ELF-1 (cell line): Measurements from ENCODE around the gene PTPRN2.
"Not testable (repeated sequence)": the region's sequence is repeated elsewhere in the genome, so short reads cannot be mapped to it uniquely, and the experiment has no call there.

ENCODE experiments used
- DNase-seq: peaks from one replicate; pipeline ENCODE4 v3.0.0-alpha.2; 2016; ENCODE audit warnings: low read depth, low spot score

The PTPRN2 gene

DNA sequence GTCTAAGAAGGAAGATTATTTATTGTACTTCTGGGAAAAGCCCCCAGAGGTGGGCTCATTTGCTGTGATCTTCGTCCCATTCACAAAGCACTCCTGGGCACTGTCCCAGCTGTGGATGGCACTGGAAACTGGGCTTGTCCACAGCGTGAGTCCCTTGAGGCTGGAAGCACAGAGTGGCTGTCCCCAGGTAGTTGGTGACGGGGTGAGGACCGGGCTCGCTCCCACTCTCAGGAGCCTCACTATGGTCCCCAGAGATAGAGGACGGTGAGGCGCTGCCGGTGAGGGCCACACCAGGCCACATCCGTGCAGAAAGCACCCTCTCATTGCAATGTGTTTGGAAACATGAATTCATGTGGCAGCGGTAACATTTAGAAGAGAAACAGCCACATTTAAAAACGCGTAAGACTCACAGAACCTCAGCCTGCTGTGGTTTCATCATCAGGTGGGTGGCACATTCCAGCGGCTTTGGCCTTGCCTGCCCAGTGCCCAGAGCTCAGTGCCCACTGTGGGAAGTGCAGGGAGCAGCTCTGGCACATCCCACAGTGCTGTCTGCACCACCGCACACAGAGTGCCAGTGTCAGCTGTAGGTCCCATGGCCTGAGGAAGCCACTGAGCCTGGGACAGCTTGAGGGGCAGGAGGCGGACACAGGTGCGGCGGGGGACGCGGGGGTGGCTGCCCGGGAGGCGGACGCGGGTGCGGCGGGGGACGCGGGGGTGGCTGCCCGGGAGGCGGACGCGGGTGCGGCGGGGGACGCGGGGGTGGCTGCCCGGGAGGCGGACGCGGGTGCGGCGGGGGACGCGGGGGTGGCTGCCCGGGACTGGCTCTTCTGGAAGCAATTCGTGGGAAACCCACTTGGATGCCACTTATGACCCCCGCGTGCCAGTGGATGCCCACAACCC is 801.0 kb downstream of the PTPRN2 start:
- DNase-seq, result no peak

DNA sequence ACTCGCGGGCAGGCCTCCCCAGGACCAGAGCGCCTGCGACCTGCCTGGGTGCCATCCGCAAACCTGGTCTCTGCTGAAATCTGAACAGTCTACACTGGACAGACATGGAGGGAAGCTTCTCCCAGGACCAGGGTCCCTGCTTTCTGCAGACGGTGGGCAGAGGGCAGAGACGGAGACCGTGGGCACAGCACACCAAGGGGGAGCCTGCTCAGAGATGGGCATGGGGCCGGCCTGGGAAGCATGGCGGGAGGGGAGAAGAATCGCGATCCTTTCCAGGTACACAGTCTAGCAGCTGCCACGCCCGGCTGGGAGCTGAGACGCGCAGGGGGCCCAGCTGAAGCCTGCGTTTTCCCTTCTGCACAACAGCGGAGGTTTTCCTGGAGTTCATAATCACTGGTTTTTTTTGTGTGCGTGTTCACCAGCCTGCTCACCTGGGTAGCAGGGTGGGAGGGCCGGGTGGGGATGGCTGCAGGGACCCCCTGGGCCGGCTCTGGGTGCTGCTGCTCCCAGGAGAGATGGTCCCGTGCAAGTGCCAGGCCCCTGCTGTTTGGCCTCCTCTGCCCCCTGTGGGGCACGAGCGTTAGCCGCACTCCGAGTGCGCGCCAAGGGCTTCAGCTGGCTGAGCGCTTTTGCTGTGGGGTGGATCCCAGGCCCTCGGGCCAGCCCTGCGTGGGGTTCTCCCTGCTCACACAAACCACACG is 802.0 kb downstream of the PTPRN2 start:
- DNase-seq, result no peak

DNA sequence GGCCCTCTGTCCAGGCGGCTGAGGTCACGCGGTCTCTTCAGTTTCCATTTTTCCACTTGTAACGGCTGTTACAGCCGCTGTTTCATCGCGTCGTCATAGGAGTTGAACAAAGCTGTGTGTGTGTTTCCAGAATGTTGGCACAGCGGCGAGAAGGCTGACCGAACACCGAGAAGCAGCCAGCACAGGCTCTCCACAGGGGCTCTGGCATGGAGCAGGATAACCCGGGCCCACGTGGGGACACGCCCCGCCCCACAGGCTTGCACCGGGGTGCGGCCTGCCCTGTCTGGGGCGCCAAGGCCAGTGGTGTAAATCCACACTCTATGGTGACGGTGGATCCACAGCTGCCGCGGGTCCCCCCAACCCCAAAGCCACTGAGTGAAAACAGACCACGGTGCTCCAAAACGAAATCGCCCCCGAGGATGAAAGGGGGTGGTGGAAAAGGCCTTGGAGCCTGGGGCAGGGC is 802.6 kb downstream of the PTPRN2 start:
- no peak for DNase-seq

DNA sequence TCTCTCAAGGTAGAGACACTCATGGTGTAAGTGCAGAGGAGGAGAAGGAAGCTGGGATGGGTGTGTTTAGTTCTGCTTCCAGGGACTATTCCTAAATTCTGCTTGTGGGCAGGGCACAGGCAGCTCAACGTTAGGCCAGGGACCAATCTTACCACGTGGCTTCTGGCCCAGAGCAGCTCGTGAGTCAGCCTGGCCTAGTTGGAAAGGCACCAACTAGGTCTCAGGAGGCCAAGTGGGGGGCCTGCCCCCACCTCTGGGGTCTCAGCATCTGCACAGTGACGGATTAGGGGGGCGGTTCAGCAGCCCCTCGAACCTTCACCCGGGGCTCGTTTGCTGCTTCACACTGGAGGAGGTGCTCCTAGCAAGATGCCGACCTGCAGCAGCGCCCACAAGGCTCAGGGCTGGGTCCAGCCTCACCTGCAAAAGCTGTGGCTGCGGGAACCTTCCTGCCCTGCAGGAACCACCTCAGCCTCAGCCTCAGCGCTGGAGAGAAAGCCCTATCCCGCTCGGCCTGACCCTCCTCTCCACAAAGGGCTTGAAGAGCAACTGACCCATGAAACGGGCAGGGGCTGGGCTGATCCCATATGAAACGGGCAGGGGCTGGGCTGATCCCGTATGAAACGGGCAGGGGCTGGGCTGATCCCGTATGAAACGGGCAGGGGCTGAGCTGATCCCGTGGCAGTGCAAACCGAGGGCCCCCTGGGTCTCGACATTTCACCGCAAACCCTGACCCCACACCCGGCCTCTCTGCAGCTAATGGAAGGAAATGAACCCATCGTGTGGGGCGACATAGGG is 803.4 kb downstream of the PTPRN2 start:
- DNase-seq, result no peak

DNA sequence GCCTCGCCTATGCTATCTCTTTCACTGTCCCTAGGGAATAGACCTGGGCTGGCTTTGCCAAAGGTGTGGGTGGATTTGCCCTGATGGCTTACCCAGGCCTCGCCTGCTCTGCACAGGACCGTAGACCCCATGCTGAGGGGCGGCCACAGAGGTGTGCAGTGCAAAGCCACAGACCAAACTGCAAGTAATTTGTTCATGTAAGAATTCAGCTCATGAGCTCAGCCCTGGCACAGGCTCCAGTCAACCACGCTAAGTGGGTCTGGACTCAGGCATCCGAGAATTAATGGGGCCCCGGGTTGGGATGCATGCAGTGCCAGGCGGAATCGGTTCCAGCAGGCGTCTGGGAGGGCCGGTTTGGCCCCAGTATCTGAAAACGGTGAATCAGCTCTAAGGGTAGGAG is 805.6 kb downstream of the PTPRN2 start:
- DNase-seq, result no peak

DNA sequence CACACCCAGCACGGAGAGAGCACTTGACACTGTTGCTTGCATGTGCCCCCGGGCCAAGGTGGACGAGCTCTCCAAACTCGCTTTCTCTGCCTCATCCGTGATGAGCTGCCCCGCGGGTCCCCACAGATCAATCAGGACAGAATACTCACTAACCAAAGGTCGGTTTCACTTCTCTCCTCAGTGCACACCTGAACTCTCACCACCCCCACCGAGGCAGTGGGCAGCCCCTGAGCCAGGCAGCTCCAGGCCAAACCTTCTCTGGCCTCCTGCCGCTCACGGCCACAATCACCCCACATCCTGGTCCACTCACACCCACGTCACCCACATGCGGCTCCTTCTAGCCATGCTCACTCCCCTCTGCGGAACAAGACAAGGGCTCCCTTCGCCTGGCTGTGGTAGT is 806.9 kb downstream of the PTPRN2 start:
- DNase-seq, result no peak

DNA sequence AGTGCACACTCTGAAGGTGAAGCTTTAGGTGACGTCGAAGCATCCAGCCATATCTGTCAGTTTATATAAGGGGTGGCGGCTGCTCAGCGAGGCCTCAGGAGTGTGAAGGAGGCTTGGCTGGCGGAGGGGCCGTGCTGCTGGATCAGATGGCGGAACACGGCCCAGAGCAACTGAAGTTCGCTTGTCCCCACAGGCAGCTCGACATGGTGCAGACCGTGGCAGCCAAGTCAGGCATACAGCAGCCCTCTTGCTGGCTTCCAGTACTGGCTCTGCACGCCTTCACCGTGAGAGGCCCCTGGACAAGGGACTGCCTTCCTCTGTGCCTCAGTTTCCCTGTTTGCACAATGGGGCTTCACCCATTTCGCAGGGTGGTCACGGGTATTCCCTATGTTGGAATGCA is 807.3 kb downstream of the PTPRN2 start:
- DNase-seq, result no peak

DNA sequence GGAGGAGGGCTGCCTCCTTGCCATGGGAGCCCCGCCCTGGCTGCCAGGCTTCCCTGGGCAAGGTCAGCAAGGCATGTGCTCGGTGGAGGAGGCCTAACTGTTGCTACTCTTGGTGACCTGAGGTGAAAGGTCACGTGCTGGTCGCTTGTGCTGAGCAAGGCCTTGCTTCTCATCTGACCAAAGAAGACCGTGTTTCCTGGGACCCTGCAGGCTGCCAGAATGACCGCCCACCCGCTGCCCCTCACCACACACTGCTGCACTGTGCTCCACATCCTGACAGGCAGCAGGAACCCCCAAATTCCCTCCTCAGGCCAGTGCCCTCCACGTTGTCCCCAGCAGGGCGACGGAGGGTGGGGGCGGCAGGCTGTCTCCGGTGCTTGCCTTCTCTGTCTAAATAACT is 808.4 kb downstream of the PTPRN2 start:
- no peak for DNase-seq

DNA sequence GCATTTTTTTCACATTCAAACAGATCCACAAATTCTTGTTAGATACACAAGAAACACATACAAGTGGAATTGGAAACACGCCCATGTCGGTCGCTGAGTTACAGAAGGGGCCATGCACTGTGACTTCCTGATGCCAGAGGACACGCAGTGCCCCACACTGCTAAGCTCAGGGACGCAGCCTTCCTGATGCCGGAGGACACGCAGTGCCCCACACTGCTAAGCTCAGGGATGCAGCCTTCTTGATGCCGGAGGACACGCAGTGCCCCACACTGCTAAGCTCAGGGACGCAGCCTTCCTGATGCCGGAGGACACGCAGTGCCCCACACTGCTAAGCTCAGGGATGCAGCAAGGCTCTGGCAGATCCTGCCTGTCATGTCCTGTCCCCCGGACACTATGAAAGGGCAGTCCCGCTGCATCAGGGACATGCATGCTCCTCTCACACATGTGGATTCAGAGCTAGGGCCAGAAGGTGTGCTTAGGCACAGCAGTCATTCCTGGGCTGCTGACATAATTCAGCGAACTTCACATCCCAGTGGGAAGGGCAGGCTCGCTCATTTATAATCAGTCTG is 810.3 kb downstream of the PTPRN2 start:
- DNase-seq, result not testable (repeated sequence)

DNA sequence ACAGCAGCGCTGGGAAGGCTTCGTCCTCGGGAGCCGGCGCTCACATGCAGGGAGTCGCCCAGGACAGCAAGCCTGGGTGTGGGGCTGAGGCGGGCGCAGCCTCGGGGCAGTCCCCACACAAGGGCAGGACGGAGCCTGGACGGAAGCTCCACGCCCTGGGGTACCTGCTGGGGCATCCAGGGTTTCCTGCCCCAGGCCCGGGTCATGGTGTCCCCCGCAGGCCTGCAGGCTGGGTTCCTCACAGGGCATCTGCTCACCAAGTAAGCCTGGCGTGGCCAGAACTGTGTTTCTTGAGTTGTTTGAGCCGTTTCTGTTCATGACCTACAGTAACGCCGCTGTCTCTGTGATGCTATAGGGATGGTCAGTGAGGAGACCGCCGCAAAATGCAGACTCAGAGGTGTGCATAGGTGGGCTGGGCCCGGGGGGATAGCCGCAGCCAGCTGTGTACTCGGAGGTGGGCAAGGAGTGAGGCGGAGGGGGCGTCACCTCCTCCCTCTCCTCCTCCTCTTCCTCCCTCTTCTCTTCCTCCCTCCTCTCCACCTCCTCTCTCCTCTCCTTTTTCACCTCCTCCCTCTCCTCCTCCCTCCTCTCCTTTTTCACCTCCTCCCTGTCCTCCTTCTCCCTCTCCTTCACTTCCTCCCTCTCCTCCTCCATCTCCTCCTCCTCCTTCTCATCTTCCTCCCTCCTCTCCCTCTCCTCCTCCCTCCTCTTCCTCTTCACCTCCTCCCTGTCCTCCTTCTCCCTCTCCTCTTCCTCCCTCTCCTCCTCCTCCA is 811.9 kb downstream of the PTPRN2 start:
- DNase-seq, result no peak

DNA sequence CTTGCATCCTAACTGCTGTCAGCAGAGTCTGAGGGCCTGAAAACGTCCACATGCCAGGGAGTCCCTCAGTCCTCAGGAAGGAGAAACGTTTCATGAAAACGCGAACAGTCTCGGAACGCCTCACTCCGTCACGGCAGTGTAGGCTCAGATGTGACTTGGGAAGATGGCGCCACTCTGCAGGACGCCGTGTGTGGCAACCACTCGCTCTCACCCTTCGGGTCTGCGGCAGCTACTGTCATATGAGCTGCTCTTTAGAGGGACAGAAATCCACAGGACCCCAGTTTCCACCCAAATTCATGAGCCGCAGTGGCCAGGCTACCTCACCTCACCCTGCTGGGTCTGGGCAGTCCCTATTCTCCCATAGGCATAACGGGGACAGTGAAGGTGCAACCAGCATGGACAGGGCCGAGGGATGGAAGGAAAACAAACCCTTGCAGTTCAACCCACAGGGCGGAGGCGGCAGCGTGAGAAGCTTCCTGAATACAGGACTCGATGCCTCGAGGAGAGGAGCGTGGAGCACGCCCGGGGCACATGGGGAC is 812.5 kb downstream of the PTPRN2 start:
- DNase-seq, result no peak

DNA sequence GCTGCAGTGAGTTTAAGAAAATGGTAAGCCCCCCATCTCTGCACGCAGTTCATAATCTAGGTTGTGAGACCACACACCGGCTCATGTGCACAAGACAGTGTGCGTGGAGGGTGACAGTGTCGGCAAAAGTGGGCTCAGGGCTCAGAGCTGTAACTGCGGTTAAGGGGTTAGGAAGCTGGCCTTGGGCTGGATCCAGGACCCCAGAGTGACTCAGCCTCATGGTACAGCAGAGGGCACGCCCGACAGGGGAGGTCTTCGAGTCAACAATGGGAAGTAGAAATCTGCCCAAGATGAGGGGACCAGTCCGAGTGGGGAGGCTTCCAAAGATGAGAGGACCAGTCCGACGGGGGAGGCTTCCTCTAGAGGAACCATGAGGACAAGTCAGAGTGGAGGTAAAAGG is 813.1 kb downstream of the PTPRN2 start:
- no peak for DNase-seq

DNA sequence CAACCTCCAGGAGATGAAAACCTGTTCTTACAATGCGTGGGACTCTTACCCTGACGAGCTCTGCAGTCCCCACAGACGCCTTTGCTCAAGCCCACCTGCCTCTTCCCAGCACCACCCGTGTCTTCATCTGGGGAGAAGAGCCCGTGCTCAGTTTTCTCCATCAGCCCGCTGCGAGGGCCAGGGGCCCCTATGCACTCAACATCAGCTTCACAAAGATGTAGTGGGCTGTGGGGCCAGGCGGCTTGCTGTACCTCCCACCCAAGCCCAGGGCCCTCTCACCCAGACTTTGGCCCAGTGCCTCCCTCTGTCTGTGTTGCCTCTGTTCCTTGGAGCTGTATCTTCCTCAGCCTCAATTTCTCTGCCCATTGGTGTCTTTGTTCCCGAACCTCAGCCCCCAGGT is 814.3 kb downstream of the PTPRN2 start:
- no peak for DNase-seq

DNA sequence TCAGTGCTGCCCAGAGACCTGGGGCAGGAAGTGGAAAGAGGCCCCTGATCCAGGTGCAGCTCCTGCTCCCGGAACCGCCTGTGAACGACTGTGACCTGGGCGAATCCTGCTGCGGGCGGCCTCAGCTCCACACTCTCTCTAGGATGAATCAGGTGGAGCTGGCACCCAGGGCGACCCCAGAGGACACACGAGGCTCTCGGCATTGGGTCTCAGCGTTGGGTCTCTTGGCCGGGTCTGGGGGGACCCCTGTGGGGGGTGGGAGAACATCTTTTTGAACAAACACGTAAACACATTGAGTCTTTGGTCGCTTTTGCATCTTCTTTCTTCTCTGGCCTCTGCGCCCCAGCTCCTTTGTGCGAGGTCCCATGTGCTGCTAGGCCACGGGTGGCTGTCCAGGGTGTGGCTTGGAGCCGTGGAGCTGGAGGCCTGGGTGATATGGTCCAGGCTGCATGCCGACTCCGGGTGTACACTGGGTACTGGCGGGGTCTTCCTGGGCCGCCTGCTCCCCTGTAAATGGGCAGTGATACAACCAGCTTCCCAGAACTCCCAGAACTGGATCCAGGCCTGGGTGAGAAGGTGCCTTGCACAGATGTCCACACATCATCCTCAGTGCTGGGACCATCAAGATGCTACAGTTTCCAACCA is 815.0 kb downstream of the PTPRN2 start:
- no peak for DNase-seq

DNA sequence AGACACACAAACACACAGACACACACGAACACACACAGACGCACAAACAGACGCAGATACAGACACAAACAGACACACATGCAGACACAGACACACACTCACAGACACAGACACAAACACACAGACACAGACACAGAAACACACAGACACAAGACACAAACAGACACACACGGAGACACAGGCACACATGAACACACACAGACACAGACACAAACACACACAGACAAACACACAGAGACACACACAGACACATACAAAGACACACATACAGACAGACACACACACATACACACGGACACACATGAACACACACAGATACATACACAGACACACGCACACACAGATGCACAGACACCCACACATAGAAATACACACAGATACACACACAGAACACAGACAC is 815.9 kb downstream of the PTPRN2 start:
- no peak for DNase-seq

DNA sequence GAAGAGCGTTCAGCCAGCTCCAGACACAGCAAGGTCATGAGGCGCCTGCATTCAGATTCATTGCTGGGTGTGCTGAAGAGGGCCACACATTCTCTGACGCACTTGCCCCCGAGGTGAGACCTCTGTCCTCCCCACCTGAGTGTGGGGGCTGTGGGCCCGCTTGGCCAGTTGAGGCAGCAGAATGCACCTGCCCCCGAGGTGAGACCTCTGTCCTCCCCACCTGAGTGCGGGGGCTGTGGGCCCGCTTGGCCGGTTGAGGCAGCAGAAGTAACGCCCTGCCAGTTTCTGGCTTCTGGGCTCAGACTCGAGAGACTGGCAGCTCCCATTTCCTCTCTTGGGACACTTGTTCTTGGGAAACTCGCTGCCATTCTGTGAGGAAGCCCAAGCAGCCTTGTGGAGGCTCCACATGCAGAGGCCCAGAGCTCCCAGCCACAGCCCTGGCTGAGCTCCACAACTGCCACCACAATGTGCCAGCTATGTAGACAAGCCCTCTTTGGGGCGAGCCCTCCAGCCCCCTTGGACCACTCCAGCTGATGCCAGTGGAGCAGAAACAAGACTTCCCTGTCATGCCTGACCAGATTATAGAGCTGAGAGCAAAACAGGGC is 816.8 kb downstream of the PTPRN2 start:
- no peak for DNase-seq

DNA sequence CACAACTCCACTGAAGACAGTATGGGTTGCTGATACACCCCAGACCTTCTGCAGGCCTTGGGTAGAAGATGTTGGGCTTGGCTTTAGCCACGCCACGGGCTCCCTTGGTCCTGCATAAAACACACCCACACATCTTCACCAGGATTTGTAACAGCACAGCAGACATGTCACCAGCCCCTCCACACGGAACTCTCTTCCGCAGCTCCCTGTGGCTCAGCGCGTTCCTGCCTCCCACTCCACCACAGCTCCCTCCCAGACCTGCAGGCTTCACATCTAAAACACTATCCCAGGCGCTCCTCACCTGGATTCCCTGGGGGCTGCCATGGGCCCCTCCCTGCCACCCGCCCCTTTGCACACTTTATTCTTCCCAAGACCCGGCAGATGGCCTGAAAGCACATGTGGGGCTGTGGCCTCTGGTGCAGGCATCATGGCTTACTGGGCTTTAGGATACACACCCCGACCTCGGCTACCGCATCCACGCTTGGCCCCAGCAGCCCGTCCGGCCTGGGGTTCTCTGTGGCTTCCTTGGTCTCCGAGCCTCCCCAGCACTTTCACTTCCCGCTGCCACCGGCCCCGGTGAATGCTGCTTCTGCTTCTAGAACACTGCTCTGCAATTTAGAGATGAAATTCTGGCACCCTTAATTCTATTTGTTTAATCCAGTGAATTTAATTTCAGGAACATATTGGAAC is 818.0 kb downstream of the PTPRN2 start:
- no peak for DNase-seq

DNA sequence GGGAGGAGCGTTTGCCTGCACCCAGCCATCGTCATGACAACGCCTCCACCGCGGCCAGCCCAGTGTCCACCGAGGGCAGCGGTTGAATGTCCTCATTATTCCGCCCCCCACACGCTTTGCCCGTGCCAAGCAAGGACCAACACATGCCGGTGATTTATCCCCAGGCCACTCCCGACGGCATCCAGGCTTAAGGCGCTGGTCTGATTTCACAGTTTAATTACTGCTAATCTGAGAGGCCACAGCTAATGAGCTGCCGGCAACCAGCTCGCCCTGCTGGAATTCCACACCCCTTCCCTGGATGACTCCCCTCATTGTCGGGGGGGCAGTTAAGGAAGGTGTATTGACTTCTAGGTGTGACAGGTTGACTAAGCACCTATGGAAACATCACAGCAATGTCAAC is 818.5 kb downstream of the PTPRN2 start:
- DNase-seq, result no peak

DNA sequence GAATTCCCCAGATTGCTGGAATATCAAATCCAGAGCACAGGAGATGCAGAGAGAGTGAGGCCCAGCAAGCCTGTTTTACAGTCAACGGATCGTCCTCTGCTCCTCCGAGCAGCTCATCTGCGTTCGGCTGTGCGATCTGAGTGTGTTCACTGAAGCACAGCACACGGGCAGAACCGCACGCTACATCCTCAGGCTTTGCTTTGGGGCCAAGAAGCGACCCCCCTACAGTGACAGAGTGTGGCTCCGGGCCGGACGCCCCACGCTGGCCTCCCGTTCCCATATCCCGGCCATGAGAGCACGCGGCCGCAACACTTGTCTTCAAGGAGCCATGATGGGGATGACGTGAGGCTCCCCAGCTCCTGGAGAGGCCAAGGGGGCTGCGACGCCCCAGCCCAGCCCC is 819.4 kb downstream of the PTPRN2 start:
- DNase-seq, result no peak
